ENCODE data around the gene ARMC3. TPM values are rescaled to one million over a fixed set of nuclear protein-coding genes. Genes with fewer than 3 reads are reported as not detected.
A peak's percentile ranks its signal among the peaks of the same experiment; 100 is the strongest.
"Not testable (repeated sequence)": the region's sequence is repeated elsewhere in the genome, so short reads cannot be mapped to it uniquely, and the experiment has no call there.

Gene ARMC3
- total RNA-seq, 1 donor from 2014 or later = 1.5 TPM

- H3K27ac Mint-ChIP-seq (ENCODE audit: unreplicated experiment) = peak overlapping the region; percentile 78
- H3K4me3 Mint-ChIP-seq = peak overlapping the region; percentile 3
- DNase-seq (ENCODE audit: low read depth, low spot score) = no peak
- TF ChIP-seq, protein P1, sequence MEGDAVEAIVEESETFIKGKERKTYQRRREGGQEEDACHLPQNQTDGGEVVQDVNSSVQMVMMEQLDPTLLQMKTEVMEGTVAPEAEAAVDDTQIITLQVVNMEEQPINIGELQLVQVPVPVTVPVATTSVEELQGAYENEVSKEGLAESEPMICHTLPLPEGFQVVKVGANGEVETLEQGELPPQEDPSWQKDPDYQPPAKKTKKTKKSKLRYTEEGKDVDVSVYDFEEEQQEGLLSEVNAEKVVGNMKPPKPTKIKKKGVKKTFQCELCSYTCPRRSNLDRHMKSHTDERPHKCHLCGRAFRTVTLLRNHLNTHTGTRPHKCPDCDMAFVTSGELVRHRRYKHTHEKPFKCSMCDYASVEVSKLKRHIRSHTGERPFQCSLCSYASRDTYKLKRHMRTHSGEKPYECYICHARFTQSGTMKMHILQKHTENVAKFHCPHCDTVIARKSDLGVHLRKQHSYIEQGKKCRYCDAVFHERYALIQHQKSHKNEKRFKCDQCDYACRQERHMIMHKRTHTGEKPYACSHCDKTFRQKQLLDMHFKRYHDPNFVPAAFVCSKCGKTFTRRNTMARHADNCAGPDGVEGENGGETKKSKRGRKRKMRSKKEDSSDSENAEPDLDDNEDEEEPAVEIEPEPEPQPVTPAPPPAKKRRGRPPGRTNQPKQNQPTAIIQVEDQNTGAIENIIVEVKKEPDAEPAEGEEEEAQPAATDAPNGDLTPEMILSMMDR (conservative IDR thresholded peaks at IDR 0.05) = no peak
- no peaks in the 10 kb centered on the region for H3K27me3 Mint-ChIP-seq (ENCODE audit: low read depth)
- H3K9me3 Mint-ChIP-seq = peaks cover 6% of the 10 kb centered on the region
- peaks cover 43% of the 10 kb centered on the region for H3K4me1 Mint-ChIP-seq
- H3K36me3 Mint-ChIP-seq (ENCODE audit: low read depth) = no peaks in the 10 kb centered on the region
These were observed 128.3 kb downstream of the ARMC3 start for GRCh38 chr10:23056186-23056579.

DNA sequence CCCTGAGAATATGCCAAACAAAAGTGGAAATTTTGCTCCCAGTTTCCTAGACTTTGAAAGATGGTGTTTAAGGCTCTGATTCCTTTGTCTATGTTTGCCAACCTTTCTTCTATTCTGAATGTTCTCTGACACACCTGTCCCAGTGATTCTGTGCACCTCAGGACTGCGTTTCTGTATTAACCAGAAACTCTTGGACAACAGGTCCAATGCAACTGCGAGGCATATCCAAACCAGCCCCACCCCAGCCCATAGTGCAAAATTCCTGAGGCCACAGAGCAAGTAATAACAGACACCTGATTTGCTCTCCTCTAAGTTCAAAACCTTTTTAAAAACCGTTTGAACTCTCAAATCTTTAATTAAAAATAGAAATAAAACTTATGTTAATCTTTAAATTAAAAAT lies 130.5 kb downstream of the ARMC3 start:
- Mint-ChIP-seq H3K27me3 (ENCODE audit: low read depth) (no peaks in the 10 kb centered on the region), H3K27ac (ENCODE audit: unreplicated experiment) (no peak overlapping the region), H3K4me3 (no peak overlapping the region), H3K9me3 (peaks cover 6% of the 10 kb centered on the region), H3K36me3 (ENCODE audit: low read depth) (no peaks in the 10 kb centered on the region), H3K4me1 (peaks cover 30% of the 10 kb centered on the region)
- TF ChIP-seq, protein P1 (conservative IDR thresholded peaks at IDR 0.05) = no peak
- DNase-seq (ENCODE audit: low read depth, low spot score) = no peak

DNA sequence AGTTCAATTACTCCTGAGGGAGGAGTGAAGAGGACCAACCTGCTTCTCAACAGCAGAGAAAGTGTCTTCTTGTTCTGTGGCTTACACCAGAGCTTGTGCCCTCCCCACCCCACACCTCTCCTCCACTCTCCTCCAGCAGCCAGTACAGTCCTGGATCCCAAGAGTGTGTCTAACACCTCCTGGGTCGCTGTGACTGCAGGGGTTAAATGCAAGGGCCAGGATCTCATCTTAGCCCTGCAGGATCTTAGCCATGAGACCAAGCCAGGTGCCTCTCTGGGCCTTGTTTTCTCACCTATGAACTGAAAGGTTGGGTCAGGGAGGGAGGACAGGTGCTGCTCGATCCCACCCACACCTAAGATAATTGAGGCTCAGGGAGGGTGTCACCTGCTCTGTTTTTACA lies 133.1 kb downstream of the ARMC3 start:
- Mint-ChIP-seq H3K36me3 (ENCODE audit: low read depth) (no peaks in the 10 kb centered on the region), H3K27me3 (ENCODE audit: low read depth) (no peaks in the 10 kb centered on the region), H3K27ac (ENCODE audit: unreplicated experiment) (no peak overlapping the region), H3K4me1 (peaks cover 19% of the 10 kb centered on the region), H3K4me3 (no peak overlapping the region), H3K9me3 (peaks cover 6% of the 10 kb centered on the region)
- no peak for DNase-seq (ENCODE audit: low read depth, low spot score)
- TF ChIP-seq, protein P1 (conservative IDR thresholded peaks at IDR 0.05) = no peak

DNA sequence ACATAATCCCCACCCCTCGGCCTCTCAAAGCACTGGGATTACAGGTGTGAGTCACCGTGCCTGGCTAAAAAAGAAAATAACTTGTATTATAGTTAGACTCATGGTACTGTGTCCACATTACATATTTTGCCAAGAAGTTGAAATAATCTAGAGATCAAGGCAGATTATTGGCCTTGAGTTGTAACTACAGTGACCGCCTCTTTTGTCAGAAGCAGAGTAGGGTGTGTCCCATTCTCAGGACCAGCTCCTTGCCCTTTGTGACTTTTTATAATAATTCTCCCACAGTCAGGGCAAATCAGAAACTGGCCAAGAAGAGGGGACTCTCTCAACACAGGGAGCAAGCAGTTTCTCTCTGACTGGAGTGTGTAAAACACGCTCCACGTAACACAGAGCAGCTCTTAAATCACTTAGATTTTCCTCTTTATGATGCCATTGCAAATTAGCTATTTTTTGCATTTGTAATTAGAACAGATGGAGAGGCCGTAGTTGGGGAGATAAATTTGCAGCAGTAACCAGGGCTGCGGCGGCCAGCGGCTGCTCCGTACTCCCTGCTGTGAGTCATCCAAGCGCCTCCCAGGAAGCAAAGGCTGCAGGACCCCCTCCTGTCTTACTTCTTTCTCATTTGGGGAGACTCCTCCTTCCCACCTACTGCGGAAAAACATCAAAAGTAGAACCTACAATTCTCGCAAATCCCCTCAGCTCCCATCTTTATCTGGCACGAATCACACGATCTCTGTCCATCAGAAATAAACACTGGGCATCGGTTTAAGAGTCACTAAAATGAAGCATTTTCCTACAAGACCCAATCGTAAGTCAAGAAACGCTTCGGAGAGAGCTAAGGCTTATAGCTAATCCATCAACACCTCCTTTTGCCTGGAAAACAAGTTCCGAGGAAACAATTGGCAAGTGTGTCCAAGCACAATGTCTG lies 135.5 kb downstream of the ARMC3 start:
- H3K9me3 Mint-ChIP-seq = peaks cover 4% of the 10 kb centered on the region
- no peak overlapping the region for H3K27ac Mint-ChIP-seq (ENCODE audit: unreplicated experiment)
- no peaks in the 10 kb centered on the region for H3K27me3 Mint-ChIP-seq (ENCODE audit: low read depth)
- DNase-seq (ENCODE audit: low read depth, low spot score) = no peak
- TF ChIP-seq, protein P1 (conservative IDR thresholded peaks at IDR 0.05) = no peak
- H3K36me3 Mint-ChIP-seq (ENCODE audit: low read depth) = no peaks in the 10 kb centered on the region
- H3K4me1 Mint-ChIP-seq = peaks cover 9% of the 10 kb centered on the region
- H3K4me3 Mint-ChIP-seq = no peak overlapping the region

DNA sequence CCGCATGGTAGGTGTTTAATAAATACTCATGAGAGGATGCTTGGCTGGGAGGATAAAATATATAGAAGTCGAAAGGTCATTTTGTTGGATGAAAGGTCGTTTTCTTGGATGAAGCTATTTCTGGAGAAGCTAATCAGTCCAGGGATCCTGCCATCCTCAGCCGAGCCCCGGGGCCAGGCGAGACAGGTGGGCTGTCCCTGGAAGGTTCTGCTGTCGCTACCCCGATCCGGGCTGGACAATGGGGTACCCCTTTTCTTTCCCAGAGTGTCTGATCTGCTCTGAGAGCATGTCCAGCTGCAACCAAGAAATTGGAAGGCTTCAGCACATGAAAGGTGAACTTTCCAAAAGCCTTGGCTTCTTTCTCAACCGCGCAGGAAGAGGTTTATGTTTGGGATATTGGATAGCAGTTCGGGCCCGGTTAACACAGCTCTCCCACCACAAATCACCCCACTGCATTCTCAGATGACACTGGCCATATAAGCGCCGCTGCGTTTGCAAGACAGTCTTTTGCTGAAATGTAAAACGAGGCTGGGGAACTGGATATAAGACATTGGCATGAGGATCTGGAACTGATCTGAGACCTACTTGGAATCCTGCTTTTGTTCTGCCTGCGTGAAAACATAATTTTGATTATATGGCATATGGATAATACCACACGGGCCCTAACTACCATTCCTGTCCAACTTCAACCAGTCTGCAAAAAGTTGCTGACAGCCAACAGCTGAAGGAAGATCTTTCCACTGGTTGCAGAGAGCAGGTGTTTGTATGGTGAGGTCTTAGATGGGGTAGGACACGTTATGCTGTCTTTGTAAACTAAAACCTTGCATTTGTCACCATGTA lies 136.3 kb downstream of the ARMC3 start:
- DNase-seq (ENCODE audit: low read depth, low spot score) = no peak
- no peaks in the 10 kb centered on the region for H3K27me3 Mint-ChIP-seq (ENCODE audit: low read depth)
- peaks cover 4% of the 10 kb centered on the region for H3K9me3 Mint-ChIP-seq
- H3K4me3 Mint-ChIP-seq = no peak overlapping the region
- TF ChIP-seq, protein P1 (conservative IDR thresholded peaks at IDR 0.05) = no peak
- peaks cover 9% of the 10 kb centered on the region for H3K4me1 Mint-ChIP-seq
- H3K36me3 Mint-ChIP-seq (ENCODE audit: low read depth) = no peaks in the 10 kb centered on the region
- no peak overlapping the region for H3K27ac Mint-ChIP-seq (ENCODE audit: unreplicated experiment)

GRCh38 chr10:23064813-23065114 lies 136.9 kb downstream of the ARMC3 start:
- not testable (repeated sequence) for DNase-seq (ENCODE audit: low read depth, low spot score); H3K27ac Mint-ChIP-seq (ENCODE audit: unreplicated experiment); H3K9me3 Mint-ChIP-seq; H3K4me1 Mint-ChIP-seq; H3K36me3 Mint-ChIP-seq (ENCODE audit: low read depth); H3K4me3 Mint-ChIP-seq; H3K27me3 Mint-ChIP-seq (ENCODE audit: low read depth)
